Prostate gland (tissue), 2 donors: ENCODE measurements around the gene PTPRD.

Experiments
- CTCF ChIP-seq, 4 experiments: fragments of 200-600 bp in 2 of 4; fragments of 450-650 bp in 2 of 4; sonication (generic) in 2 of 4; IDR thresholded peaks; 1 replicate in 3 of 4; 2 replicates in 1 of 4; pipeline ENCODE4 v1.5.1; 2016 to 2019; ENCODE audit warnings: antibody characterized with exemption in 4 of 4, mild to moderate bottlenecking in 2 of 4, moderate library complexity in 2 of 4
- POLR2AphosphoS5 ChIP-seq: sonication (generic); formaldehyde crosslinking; IDR thresholded peaks from one replicate; pipeline ENCODE4 v1.6.1; 2017; ENCODE audit warnings: antibody characterized with exemption

GRCh38 chr9:10094563-10094962, 518.2 kb downstream of the PTPRD start:
- TF ChIP-seq CTCF (IDR thresholded peaks at IDR 0.05) = no peak
- TF ChIP-seq POLR2AphosphoS5 = no peak
